Measurements from ENCODE around the gene CD164.

DNA sequence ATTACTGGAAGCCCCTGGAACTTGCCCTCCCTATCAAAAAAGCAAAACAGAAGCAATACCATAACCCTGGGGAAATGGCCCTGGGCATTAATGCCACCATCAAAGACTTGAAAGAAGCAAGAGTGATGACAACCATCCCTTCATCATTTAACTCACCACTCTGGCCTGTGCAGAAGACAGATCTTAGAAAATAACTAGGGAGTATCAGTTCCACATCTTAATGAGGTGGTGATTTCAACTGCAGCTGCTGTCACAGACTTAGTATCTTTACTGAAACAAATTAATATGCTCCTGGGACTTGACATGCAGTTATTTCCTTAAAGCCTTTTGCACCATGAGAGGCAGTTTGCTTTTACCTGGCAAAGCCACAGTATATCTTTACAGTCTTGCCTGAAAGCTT is 24.1 kb downstream of the CD164 start:
- TF ChIP-seq, protein P1, sequence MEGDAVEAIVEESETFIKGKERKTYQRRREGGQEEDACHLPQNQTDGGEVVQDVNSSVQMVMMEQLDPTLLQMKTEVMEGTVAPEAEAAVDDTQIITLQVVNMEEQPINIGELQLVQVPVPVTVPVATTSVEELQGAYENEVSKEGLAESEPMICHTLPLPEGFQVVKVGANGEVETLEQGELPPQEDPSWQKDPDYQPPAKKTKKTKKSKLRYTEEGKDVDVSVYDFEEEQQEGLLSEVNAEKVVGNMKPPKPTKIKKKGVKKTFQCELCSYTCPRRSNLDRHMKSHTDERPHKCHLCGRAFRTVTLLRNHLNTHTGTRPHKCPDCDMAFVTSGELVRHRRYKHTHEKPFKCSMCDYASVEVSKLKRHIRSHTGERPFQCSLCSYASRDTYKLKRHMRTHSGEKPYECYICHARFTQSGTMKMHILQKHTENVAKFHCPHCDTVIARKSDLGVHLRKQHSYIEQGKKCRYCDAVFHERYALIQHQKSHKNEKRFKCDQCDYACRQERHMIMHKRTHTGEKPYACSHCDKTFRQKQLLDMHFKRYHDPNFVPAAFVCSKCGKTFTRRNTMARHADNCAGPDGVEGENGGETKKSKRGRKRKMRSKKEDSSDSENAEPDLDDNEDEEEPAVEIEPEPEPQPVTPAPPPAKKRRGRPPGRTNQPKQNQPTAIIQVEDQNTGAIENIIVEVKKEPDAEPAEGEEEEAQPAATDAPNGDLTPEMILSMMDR (IDR thresholded peaks at IDR 0.05; ENCODE audit: insufficient read depth, low read length, poor library complexity, severe bottlenecking): no peak
- no peak for TF ChIP-seq EZH2phosphoT487 (conservative IDR thresholded peaks at IDR 0.05; ENCODE audit: low read length)

Data from SU-DHL-6 (cell line).